ENCODE results near the gene ZNF594.

- TF ChIP-seq CTCF (IDR thresholded peaks at IDR 0.05) (no peak), POLR2A (IDR thresholded peaks at IDR 0.05) (no peak)
Measured at GRCh38 chr17:5225668-5226457, 34.2 kb upstream of the ZNF594 start.

All from breast epithelium (tissue), 3 donors.